ENCODE measurements around the gene NOP56. TPM values are rescaled to one million over a fixed set of nuclear protein-coding genes. Genes with fewer than 3 reads are reported as not detected.

NOP56 gene
- total and polyA plus RNA-seq, 2 of the 8 experiments (the other 6 are each of a cell fraction or from before 2014, with no cell fraction given): 391 to 677 TPM

DNA sequence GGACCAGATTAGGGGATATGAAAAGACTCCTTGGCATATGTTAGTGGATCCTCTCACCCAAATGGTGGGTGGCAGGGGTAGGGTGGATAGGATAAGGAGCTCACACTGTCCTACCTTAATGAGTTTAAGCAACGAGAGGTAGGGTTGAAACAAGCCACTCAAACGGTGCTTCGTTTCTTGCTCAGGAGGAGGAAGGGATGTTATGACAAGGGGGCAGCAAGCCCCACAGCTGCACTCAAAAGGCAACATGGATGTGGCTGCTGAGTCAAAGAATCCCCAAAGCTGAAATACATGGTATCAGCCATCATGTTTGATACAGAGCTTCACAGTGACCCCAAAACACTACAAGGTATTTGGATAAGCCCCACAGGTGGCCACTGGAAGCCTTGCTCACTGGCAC, 20.0 kb downstream of the NOP56 start (continued):
- TF ChIP-seq, protein P1, sequence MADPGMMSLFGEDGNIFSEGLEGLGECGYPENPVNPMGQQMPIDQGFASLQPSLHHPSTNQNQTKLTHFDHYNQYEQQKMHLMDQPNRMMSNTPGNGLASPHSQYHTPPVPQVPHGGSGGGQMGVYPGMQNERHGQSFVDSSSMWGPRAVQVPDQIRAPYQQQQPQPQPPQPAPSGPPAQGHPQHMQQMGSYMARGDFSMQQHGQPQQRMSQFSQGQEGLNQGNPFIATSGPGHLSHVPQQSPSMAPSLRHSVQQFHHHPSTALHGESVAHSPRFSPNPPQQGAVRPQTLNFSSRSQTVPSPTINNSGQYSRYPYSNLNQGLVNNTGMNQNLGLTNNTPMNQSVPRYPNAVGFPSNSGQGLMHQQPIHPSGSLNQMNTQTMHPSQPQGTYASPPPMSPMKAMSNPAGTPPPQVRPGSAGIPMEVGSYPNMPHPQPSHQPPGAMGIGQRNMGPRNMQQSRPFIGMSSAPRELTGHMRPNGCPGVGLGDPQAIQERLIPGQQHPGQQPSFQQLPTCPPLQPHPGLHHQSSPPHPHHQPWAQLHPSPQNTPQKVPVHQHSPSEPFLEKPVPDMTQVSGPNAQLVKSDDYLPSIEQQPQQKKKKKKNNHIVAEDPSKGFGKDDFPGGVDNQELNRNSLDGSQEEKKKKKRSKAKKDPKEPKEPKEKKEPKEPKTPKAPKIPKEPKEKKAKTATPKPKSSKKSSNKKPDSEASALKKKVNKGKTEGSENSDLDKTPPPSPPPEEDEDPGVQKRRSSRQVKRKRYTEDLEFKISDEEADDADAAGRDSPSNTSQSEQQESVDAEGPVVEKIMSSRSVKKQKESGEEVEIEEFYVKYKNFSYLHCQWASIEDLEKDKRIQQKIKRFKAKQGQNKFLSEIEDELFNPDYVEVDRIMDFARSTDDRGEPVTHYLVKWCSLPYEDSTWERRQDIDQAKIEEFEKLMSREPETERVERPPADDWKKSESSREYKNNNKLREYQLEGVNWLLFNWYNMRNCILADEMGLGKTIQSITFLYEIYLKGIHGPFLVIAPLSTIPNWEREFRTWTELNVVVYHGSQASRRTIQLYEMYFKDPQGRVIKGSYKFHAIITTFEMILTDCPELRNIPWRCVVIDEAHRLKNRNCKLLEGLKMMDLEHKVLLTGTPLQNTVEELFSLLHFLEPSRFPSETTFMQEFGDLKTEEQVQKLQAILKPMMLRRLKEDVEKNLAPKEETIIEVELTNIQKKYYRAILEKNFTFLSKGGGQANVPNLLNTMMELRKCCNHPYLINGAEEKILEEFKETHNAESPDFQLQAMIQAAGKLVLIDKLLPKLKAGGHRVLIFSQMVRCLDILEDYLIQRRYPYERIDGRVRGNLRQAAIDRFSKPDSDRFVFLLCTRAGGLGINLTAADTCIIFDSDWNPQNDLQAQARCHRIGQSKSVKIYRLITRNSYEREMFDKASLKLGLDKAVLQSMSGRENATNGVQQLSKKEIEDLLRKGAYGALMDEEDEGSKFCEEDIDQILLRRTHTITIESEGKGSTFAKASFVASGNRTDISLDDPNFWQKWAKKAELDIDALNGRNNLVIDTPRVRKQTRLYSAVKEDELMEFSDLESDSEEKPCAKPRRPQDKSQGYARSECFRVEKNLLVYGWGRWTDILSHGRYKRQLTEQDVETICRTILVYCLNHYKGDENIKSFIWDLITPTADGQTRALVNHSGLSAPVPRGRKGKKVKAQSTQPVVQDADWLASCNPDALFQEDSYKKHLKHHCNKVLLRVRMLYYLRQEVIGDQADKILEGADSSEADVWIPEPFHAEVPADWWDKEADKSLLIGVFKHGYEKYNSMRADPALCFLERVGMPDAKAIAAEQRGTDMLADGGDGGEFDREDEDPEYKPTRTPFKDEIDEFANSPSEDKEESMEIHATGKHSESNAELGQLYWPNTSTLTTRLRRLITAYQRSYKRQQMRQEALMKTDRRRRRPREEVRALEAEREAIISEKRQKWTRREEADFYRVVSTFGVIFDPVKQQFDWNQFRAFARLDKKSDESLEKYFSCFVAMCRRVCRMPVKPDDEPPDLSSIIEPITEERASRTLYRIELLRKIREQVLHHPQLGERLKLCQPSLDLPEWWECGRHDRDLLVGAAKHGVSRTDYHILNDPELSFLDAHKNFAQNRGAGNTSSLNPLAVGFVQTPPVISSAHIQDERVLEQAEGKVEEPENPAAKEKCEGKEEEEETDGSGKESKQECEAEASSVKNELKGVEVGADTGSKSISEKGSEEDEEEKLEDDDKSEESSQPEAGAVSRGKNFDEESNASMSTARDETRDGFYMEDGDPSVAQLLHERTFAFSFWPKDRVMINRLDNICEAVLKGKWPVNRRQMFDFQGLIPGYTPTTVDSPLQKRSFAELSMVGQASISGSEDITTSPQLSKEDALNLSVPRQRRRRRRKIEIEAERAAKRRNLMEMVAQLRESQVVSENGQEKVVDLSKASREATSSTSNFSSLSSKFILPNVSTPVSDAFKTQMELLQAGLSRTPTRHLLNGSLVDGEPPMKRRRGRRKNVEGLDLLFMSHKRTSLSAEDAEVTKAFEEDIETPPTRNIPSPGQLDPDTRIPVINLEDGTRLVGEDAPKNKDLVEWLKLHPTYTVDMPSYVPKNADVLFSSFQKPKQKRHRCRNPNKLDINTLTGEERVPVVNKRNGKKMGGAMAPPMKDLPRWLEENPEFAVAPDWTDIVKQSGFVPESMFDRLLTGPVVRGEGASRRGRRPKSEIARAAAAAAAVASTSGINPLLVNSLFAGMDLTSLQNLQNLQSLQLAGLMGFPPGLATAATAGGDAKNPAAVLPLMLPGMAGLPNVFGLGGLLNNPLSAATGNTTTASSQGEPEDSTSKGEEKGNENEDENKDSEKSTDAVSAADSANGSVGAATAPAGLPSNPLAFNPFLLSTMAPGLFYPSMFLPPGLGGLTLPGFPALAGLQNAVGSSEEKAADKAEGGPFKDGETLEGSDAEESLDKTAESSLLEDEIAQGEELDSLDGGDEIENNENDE (IDR thresholded peaks at IDR 0.05; ENCODE audit: insufficient replicate concordance, low read length): no peak
- no peak for TF ChIP-seq CEBPB (IDR thresholded peaks at IDR 0.05; ENCODE audit: low read depth, low read length)
- no peak for TF ChIP-seq ASH2L (IDR thresholded peaks at IDR 0.05; ENCODE audit: low read length)
- TF ChIP-seq, protein P2, sequence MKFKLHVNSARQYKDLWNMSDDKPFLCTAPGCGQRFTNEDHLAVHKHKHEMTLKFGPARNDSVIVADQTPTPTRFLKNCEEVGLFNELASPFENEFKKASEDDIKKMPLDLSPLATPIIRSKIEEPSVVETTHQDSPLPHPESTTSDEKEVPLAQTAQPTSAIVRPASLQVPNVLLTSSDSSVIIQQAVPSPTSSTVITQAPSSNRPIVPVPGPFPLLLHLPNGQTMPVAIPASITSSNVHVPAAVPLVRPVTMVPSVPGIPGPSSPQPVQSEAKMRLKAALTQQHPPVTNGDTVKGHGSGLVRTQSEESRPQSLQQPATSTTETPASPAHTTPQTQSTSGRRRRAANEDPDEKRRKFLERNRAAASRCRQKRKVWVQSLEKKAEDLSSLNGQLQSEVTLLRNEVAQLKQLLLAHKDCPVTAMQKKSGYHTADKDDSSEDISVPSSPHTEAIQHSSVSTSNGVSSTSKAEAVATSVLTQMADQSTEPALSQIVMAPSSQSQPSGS (IDR thresholded peaks at IDR 0.05; ENCODE audit: low read length): no peak
- no peak for TF ChIP-seq TEAD4 (IDR thresholded peaks at IDR 0.05; ENCODE audit: low read depth, low read length)
- TF ChIP-seq FOSL1 (IDR thresholded peaks at IDR 0.05; ENCODE audit: insufficient read depth, low read depth, low read length): no peak
- TF ChIP-seq SRF (IDR thresholded peaks at IDR 0.05; ENCODE audit: low read depth, low read length): no peak
- TF ChIP-seq CBX8 (IDR thresholded peaks at IDR 0.05; ENCODE audit: borderline replicate concordance, low read depth, low read length): no peak
- no peak for TF ChIP-seq YY1 (IDR thresholded peaks at IDR 0.05; ENCODE audit: low read depth, low read length)
